BJ (cell line): ENCODE results near the gene MLLT10. TPM values are rescaled to one million over a fixed set of nuclear protein-coding genes. Genes with fewer than 3 reads are reported as not detected.
"Not testable (repeated sequence)": the region's sequence is repeated elsewhere in the genome, so short reads cannot be mapped to it uniquely, and the experiment has no call there.

Experiments
- CTCF ChIA-PET: fragments of 350-600 bp; formaldehyde crosslinking; extraction: SDS; loops from one replicate; lab custom pipeline; 2021; ENCODE audit warnings: antibody characterized with exemption, inconsistent platforms; lab: Yijun Ruan, JAX
- POLR2A ChIA-PET: fragments of 300-600 bp; sonication (Branson Sonifier 250); formaldehyde crosslinking; extraction: SDS; loops from one replicate; lab custom pipeline; 2021; ENCODE audit warnings: antibody characterized with exemption; lab: Charles Lee
- DNase-seq: peaks from one replicate; pipeline ENCODE4 v3.0.0-alpha.2; 2011; ENCODE audit warnings: low read depth
- H3K27me3 ChIP-seq: 2 replicates; pipeline ENCODE4 v1.6.0; 2011; ENCODE audit warnings: low read length; ENCODE audit not compliant: control insufficient read depth, insufficient read depth
- H3K36me3 ChIP-seq: 2 replicates; pipeline ENCODE4 v1.5.1; 2011; ENCODE audit warnings: low read length; ENCODE audit not compliant: control insufficient read depth, insufficient read depth
- H3K4me3 ChIP-seq: 2 replicates; pipeline ENCODE4 v1.5.1; 2011; ENCODE audit warnings: low read depth, mild to moderate bottlenecking, control low read depth, low read length
- polyA plus RNA-seq: library from polyadenylated mRNA; depleted of rRNA; stranded (reverse); fragments of >200 nt; gene quantifications from 2 replicates; pipeline ENCODE4 v1.2.3, GENCODE V29; 2011
- TF ChIP-seq, protein P1 (sequence below): IDR thresholded peaks from 2 replicates; pipeline ENCODE4 v1.5.1; 2011; ENCODE audit warnings: low read depth, mild to moderate bottlenecking, control low read depth, inconsistent platforms, low read length, moderate library complexity; ENCODE audit not compliant: insufficient read depth

MLLT10 gene
- polyA plus RNA-seq, 1 experiment: 30.2 TPM

DNA sequence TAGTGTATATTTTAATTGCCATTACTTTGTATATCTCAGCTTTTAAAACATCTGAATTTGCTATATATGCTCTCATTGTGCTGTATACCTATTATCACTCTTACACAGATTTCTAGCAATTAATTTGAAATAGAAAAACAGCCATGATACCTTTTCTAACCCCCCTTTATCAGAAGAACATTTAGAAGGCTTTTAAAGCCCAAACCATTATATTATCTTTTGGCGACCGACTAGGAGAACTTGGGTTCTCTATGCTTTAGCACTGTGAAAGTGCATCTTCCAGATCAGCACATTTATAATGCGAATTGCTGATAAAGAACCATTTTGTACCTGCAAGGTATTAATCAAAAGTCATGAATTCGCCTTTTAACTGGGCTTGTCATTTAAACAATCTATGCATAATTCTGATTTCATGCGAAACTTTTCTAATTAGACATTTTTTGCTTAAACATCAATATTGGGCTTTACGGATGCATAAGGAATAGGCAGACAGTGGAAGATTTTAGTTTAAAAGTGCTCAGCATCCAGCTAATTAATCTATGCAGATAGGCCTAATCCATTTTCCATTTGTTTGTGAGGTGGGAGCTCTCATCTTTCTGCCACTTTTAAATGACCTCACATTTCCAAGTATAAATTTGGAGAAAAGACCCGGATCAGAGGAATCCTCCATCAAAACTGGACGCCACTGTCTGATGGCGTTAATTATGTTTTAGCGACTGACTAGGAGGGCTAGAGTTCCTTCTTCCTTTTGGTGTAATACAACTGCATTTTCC, 1.2 kb upstream of the MLLT10 start:
- peaks cover under 1% of the 10 kb centered on the region; the same call in 1 of the 2 replicates for H3K36me3 ChIP-seq
- no peaks in the 10 kb centered on the region for H3K27me3 ChIP-seq
- ChIA-PET POLR2A (interaction anchor here (0.5 to 0.6 kb wide), 2 partner anchors 20 to 39 kb away, joined by 5 to 8 read pairs; no protein-coding TSS in a partner anchor), CTCF (interaction anchor here (1.0 to 1.7 kb wide), 6 partner anchors 15 to 253 kb away, joined by 3 to 6 read pairs (median 6); no protein-coding TSS in a partner anchor)
- TF ChIP-seq, protein P1, sequence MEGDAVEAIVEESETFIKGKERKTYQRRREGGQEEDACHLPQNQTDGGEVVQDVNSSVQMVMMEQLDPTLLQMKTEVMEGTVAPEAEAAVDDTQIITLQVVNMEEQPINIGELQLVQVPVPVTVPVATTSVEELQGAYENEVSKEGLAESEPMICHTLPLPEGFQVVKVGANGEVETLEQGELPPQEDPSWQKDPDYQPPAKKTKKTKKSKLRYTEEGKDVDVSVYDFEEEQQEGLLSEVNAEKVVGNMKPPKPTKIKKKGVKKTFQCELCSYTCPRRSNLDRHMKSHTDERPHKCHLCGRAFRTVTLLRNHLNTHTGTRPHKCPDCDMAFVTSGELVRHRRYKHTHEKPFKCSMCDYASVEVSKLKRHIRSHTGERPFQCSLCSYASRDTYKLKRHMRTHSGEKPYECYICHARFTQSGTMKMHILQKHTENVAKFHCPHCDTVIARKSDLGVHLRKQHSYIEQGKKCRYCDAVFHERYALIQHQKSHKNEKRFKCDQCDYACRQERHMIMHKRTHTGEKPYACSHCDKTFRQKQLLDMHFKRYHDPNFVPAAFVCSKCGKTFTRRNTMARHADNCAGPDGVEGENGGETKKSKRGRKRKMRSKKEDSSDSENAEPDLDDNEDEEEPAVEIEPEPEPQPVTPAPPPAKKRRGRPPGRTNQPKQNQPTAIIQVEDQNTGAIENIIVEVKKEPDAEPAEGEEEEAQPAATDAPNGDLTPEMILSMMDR: no peak
- DNase-seq: no peak
- H3K4me3 ChIP-seq: peak overlapping the region; percentile 84

DNA sequence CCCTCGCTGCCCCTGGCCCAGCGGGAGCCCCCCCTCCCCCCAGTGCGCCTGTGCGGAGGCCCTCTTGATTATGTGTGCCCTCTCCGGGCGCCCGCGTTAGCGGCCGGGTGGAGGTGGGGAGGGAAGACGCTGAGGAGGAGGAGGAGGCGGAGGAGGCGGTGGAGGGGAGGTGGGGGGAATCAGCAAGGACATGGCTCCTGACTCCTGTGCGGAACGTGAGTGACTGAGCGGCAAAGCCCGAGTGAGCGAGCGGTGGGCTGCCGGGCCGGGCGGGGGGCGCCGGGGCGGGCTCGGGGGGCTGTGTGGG, 201 bp downstream of the MLLT10 start:
- no peak for DNase-seq
- peaks cover 3% of the 10 kb centered on the region for H3K36me3 ChIP-seq
- H3K27me3 ChIP-seq: no peaks in the 10 kb centered on the region
- H3K4me3 ChIP-seq: peak overlapping the region; percentile 84
- POLR2A ChIA-PET: no interaction called here
- CTCF ChIA-PET: interaction anchor here (1.5 to 1.7 kb wide), 3 partner anchors 17 to 200 kb away, joined by 6 read pairs; no protein-coding TSS in a partner anchor
- TF ChIP-seq, protein P1: no peak

DNA sequence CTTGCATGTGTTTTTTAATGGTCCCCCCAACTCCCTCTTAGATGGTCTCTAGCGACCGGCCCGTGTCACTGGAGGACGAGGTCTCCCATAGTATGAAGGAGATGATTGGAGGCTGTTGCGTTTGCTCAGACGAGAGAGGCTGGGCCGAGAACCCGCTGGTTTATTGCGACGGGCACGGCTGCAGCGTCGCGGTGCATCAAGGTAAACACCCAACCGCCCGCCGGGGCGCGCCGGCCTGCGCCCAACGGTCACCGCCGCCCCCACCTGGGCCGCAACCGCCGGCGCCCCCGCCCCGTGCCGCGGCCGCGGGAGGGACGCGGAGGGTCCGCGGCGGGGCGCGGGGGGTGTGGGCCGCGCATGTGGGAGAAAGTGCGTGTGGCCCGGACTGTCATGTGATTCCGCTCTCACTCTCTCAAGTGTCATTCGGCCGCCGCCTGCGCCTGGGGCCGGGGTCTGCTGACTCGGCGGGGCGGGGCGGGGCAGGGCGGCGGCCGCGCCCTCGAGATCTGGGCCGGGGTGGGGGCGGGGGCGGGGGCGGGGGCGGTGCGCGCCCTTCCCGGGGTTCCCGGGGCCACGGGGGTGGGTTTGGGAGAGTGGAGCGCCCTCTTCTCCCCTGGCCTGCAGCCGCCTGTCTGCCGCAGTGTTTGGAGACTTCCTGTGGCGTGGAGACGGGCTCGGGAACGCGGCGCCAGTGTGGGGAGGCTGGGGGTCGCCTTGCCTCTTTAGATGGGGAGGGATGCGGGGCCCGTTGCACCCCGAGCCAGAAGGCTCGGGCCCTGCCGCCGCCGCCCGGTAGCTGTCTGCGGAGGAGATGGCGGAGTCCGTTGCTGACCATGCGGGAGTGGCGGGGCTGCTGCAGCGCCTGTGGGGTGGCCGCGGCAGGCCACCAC, 817 bp downstream of the MLLT10 start:
- Histone ChIP-seq H3K36me3 (peaks cover 3% of the 10 kb centered on the region), H3K4me3 (peak overlapping the region; percentile 84), H3K27me3 (no peaks in the 10 kb centered on the region)
- POLR2A ChIA-PET: no interaction called here
- CTCF ChIA-PET: no interaction called here
- DNase-seq: no peak
- TF ChIP-seq, protein P1: 0 out of 2 replicates have a peak, but pooled peaks have one; percentile 8

DNA sequence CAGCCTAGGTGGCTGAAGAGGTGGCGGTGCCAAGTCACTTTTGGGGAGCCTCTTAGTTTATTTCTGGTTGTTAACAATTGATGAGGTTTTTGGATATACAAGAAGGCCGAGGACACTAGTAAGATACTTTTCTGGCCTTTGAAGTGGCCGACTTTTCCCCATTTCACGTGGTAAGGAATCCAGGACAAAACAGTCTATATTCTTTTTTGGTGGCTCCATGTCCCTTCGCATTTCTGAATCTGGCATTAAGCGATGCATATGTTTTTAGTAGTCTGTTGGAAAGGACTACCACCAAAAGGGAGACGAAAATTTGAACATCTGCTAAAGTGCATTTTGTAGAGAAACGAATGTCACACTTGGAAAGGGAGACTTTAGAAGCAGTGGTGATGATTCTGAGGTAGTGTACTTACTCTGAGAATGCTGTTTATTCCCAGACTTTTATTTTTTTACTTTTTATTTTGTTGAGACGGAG, 1.5 kb downstream of the MLLT10 start:
- Histone ChIP-seq H3K36me3 (peaks cover 8% of the 10 kb centered on the region), H3K27me3 (no peaks in the 10 kb centered on the region), H3K4me3 (peak overlapping the region; percentile 84)
- ChIA-PET POLR2A (no interaction called here), CTCF (no interaction called here)
- TF ChIP-seq, protein P1: no peak
- DNase-seq: no peak

DNA sequence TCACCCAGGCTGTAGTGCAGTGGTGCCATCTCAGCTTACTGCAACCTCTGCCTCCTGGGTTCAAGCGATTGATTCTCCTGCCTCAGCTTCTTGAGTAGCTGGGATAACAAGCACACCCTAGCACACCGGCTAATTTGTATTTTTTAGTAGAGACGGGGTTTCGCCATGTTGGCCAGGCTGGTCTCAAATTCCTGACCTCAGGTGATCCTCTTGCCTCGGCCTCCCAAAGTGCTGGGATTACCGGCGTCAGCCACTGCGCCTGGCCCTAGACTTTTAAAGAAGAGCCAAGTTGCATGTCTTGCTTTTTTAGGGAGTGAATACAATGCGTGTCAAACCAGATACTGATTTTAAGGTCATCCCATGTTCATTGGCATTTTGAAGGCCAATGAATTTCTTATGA, 1.9 kb downstream of the MLLT10 start:
- CTCF ChIA-PET: not testable (repeated sequence)

More for the DNA sequence above, 1.9 kb downstream of the MLLT10 start:
- H3K27me3 ChIP-seq, H3K4me3 ChIP-seq, POLR2A ChIA-PET, H3K36me3 ChIP-seq, DNase-seq: not testable (repeated sequence)
